ENCODE results near the gene SEC63. TPM values are rescaled to one million over a fixed set of nuclear protein-coding genes. Genes with fewer than 3 reads are reported as not detected.
"Not testable (repeated sequence)": the region's sequence is repeated elsewhere in the genome, so short reads cannot be mapped to it uniquely, and the experiment has no call there.

The SEC63 gene
- polyA plus RNA-seq, 3 donors = 21.8 to 37.9 (median 23.5) TPM

DNA sequence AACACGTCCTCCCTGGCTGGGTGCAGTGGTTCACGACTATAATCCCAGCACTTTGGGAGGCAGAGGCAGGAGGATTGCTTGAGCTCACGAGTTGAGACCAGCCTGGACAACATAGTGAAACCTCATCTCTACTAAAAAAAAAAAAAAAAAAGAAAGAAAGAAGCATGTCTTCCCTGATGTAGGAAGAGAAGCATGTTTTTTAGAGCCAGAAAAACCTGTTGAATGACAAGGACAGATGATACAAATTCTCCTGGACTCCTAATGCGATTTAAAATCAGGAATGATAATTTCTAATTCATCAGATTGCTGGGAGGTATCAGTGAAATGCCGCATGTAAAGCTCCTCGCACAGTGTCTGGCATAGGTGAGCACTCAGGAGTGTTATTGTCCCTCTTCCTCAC lies 23.7 kb upstream of the SEC63 start:
- WGBS, 3 donors = 85 to 90% (median 88%) methylated on average over 6 of the region's 6 CpGs
- H3K27ac ChIP-seq (ENCODE audit: low read depth, low read length) = no peak overlapping the region

DNA sequence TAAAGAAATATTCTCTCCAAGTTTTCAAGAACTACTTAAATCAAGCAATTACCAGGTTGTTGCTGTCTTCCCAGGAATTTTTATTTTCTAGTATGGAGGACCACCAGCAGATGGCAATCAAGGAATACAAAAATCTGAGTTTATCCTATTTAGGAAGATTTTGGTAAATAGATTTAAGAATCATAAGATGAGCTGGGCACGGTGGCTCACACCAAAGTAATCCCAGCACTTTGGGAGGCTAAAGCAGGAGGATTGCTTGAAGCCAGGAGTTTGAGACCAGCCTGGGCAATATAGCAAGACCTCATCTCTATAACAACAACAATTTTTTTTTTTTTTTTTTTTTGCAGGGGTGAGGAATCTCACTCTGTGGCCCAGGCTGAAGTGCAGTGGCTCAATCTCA lies 19.3 kb upstream of the SEC63 start:
- no peak overlapping the region for H3K27ac ChIP-seq (ENCODE audit: low read depth, low read length)
- WGBS, 3 donors = 30 to 33% (median 30%) methylated on average over 1 of the region's 1 CpG

DNA sequence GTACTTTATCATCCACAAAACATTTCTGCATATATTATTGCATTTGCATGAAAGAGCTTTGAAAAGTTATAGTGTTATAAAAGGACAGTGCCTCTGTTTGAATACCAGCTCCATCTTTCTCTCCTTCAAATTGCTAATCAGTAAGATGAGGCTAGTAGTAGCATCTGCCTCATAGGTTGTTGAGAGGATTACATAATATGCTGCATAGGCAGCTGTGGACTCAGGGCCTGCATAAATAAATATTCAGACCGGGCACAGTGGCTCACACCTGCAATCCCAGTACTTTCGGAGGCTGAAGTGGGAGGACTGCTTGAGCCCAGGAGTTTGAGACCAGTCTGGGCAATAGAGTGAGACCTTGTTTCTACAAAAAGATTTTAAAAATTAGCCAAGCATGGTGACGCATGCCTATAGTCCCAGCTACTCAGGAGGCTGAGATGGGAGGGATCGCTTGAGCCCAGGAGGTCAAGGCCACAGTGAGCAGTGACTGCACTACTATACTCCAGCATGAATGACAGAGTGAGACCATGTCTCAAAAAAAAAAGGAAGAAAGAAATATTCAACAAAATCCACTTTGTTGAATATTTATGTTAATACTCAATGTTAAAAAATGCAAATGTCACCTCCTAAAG lies 18.3 kb upstream of the SEC63 start:
- 83 to 96% (median 93%) methylated on average over 4 of the region's 4 CpGs for WGBS, 3 donors
- H3K27ac ChIP-seq (ENCODE audit: low read depth, low read length) = no peak overlapping the region

DNA sequence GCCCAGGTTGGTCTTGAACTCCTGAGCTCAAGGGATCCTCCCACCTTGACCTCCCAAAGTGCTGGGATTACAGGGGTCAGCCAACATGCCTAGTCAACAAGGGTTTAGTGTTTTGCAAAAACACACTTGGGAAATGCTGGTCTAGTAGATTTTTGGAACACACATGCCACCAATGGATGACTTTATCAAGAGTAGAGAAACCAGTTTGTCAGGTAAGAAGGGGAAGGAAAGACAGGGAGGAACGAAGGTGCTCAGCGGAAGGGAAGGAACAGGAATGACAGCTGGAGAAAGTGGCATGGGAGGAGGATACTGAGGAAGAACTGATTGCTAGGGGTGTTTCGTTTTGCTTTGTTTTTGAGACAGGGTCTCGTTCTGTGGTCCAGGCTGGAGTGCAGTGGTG lies 15.6 kb upstream of the SEC63 start:
- no peak overlapping the region for H3K27ac ChIP-seq (ENCODE audit: low read depth, low read length)

DNA sequence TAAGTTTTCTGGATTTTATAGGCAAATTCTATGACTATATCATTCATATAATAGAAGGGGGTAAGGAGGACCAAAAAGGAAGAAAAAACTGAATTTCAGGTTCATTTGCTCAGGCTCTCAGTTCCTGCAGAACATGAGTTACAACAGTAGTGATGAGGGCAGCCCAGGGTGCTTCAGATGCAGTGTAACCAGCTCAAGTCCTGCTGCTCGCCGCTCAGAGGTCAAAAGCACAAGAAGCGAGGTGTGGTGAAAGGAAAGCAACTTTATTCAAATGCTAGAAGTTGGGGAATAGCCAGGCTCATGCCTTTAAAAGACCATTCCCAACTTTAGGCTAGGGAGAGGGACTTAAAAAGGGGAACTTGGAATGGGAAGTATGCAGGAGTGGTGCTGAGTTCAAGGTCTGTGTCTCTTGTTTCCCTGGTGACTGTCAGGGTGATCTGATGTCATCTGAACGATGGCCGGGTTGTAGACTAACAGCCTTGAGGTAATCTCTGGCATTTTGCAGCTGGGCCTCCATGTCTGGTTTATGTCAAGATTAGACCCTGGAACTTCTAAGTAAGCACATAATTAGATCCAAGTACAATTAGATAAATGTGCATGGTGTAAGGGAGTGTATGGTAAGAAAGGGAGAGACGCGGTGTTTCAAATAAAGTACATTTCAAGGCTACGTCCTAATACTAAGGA lies 14.5 kb upstream of the SEC63 start:
- H3K27ac ChIP-seq (ENCODE audit: low read depth, low read length) = no peak overlapping the region
- WGBS, 3 donors = 61 to 70% (median 64%) methylated on average over 8 of the region's 8 CpGs

More for the DNA sequence above, 15.6 kb upstream of the SEC63 start:
- WGBS, 3 donors = 56 to 89% (median 86%) methylated on average over 4 of the region's 4 CpGs

DNA sequence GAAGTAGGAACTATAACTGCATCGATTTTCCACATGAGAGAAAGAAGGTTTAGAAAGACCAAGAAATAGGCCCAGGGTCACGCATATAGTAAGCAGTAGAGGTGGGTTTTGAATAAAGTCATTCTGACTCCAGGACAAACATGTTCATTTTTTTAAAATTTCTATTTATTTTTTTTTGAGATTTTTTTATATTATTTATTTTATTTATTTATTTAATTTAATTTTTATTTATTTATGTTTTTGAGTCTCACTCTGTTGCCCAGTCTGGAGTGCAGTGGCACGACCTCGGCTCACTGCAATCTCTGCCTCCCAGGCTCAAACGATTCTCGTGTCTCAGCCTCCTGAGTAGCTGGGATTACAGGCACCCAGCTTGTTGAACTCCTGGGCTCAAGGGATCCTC lies 13.2 kb upstream of the SEC63 start:
- no peak overlapping the region for H3K27ac ChIP-seq (ENCODE audit: low read depth, low read length)
- WGBS, 3 donors = 92 to 94% (median 94%) methylated on average over 6 of the region's 6 CpGs

DNA sequence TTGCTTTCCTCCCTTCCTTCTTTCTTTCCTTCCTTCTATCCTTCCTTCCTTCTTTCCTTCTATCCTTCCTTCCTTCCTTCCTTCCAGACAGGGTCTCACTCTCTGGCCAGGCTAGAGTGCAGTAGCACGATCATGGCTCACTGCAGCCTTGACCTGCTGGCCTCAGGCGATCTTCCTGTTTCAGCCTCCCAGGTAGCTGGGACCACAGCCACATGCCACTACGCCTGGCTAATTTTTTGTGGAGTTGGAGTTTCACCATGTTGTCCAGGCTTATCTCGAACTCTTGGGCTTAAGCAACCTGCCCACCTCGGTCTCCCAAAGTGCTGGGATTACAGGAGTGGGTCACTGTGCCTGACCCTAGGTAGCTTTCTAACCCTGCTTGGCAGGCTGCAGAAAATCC lies 12.2 kb upstream of the SEC63 start:
- WGBS, 3 donors = 86 to 89% (median 86%) methylated on average over 5 of the region's 5 CpGs
- H3K27ac ChIP-seq (ENCODE audit: low read depth, low read length) = no peak overlapping the region

DNA sequence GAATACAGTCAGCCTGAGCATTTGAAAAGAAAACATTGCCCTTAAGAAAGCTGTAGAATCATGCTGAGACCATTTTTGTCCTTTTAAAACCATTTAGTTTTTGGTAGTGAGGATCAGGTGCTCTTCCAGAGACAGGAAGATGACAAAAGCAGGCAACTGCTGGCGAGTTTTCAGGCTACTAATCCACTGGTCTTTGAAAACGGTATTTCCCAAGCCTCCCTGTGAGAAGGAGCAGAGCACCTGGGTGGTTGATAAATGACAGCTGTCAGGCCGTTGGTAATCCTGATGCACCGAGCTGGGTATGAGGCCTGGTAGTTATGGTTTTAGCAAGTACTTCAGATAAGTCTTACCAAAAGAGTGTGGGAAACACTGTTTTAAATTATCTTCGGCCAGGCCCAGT lies 10.1 kb upstream of the SEC63 start:
- no peak overlapping the region for H3K27ac ChIP-seq (ENCODE audit: low read depth, low read length)
- WGBS, 3 donors = 77 to 78% (median 78%) methylated on average over 5 of the region's 5 CpGs

DNA sequence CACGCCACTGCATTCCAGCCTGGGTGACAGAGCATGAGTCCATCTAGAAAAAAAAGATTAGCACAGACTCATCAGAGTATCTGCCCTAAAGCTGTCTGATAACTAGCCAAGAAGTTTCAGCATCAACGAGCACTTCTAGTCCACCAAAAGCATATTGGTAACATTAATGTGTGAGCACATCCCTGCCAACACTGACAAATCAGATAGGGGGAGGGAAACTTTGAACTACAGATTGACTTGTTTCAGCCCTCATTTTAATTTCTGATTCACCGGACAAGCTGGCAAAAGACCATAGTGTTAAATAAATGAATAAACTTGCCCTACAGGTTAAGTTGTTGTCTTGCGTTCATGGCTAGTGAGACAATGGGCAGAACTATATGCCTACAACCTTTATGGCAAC lies 7.7 kb upstream of the SEC63 start:
- H3K27ac ChIP-seq (ENCODE audit: low read depth, low read length) = no peak overlapping the region
- WGBS, 3 donors = 80 to 88% (median 81%) methylated on average over 4 of the region's 4 CpGs

DNA sequence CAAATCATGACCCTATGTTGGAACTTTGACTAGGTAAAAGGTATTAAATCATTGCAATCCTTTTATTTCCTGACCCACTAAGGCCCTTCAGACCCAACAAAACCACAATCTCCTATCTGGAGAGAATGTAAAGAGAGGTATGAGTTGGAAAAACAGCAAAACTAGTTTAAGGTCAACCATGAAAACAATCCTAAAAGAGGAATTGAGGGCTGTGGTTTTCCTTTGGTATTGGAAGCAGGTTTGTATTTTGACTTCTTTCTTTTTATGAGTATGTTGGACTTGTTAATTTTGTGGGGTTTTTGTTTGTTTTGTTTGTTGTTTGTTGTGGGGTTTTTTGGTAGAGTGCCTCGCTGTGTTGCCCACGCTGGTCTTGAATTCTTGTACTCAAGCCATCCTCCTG lies 4.7 kb upstream of the SEC63 start:
- 68 to 92% (median 86%) methylated on average over 2 of the region's 2 CpGs for WGBS, 3 donors
- no peak overlapping the region for H3K27ac ChIP-seq (ENCODE audit: low read depth, low read length)

DNA sequence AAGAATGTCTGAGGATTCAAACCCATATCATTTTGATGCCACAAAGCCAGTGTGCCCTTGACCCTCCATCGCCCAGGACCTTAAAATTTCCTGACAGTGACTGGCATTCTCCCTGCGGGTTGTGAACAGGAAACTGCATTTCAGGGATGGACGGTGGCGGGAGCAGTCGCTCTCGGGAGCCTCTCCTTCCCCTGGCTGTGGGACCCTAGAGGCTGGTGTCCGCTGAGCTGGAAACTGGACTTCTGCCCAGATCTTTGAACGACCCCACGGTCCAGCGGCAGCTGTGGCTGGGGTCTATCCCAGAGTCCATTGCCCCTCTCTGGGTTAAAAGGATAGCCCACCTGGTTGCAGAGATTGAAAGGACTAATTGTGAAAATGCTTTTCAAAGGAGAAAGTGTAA lies 1.4 kb upstream of the SEC63 start:
- WGBS, 3 donors = 50 to 60% (median 52%) methylated on average over 10 of the region's 10 CpGs
- H3K27ac ChIP-seq (ENCODE audit: low read depth, low read length) = no peak overlapping the region

DNA sequence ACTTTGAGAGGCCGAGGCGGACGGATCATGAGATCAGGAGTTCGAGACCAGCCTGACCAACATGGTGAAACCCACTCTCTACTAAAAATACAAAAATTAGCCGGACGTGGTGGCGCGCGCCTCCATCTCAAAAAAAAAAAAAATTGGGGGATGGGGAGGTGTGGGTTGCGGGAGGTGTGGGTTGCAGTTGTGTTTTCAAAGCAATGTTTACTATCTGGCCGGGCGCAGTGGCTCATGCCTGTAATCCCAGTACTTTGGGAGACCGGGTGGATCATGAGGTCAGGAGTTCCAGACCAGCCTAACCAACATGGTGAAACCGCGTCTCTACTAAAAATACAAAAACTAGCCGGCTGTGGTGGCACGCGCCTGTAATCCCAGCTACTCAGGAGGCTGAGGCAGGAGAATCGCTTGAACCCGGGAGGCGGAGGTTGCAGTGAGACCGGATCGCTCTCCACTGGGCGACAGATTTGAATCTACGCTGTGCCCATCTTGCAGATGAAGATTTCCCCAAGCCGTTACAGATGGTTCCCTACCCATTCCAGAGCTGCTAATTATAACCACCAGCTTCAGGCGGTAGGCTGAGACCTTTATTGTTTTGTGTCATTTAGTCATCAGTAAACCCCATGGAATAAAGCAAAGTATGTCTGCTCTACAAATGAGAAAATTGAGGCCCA lies 818 bp upstream of the SEC63 start:
- H3K27ac ChIP-seq (ENCODE audit: low read depth, low read length) = not testable (repeated sequence)
- WGBS, 3 donors = 72 to 79% (median 78%) methylated on average over 27 of the region's 27 CpGs

DNA sequence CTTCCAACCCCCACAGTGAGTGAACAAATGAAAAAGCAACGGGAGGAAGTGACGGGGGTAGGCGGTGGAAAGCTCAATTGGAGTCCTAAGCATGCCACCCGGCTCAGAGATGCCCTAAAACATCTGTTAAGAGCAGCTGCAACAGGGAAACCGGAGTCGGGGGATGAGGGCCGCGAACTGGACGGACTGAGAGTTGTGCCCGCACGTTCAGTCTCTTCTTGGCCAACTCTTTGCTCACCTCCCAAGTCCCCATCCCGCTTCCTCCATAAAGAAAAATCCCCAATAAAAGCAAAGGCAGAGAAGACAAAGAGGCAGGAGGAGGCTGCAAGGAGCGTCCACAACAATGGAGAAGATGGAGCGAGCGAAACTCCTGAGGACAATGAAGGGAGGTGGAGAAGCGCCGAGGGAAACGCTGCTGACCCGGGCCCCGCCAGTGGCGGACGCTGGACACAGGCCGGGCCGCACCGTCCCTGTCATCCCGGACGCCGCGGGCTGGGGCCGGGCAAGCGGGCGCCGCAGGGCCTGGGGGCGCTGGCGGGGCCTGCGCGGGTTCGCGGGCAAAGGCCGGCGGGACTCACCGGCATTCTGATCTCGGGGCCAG lies 600 bp downstream of the SEC63 start:
- 0% methylated on average over 41 to 43 of the region's 43 CpGs for WGBS, 3 donors
- peak overlapping the region; percentile 90 for H3K27ac ChIP-seq (ENCODE audit: low read depth, low read length)

DNA sequence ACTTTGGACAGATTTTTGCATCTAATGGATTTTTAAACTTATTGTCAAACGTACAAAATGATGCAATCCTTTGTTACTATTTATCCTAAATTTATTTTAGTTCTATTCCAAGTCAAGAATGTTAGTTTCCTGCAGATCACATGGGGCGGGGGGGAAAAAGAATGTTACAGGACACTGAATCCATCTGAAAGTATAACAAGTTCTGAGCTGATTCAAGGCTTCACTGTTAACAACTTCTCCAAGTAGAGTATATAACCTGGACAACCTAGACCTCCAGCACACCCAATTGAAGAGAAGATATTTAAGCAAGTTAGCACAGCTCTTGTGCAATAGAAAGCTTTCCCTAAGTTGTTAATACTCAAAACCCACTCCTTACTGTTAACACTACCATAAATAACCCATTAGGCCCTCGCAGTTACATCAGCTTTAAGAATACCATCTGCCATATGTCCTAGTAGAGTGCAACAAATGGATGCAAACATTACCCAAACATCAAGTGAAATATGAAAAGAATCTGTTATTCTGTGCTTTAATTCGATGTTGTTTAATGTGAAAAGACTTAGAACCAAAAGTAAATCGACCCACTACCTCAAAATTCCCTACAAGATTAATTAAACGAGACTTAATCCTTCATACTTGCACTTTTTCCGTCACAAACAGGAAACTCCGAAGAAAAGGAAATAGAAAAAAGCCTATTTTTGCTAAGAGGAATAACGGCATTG lies 1.3 kb downstream of the SEC63 start:
- no peak overlapping the region for H3K27ac ChIP-seq (ENCODE audit: low read depth, low read length)
- WGBS, 3 donors = 2 to 3% (median 3%) methylated on average over 9 of the region's 9 CpGs

DNA sequence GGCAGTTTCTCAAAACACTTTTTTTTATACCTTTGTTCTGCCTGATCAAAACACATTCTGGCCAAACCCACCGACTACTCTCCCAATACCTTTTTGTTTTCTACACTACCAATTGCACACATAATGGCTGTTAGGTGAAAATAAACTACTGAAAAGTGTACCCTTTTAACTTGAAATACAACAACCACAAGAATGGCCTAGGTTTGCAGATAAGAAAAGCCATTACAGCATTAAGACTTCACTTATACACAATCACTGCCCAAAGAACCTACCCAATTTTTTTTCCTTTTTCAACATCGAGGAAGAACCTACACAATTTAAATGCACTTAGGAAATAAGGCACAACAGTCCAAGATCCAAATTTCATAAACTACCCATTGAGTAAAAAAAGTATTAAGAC lies 1.8 kb downstream of the SEC63 start:
- 20 to 36% (median 34%) methylated on average over 2 of the region's 2 CpGs for WGBS, 3 donors
- H3K27ac ChIP-seq (ENCODE audit: low read depth, low read length) = no peak overlapping the region

DNA sequence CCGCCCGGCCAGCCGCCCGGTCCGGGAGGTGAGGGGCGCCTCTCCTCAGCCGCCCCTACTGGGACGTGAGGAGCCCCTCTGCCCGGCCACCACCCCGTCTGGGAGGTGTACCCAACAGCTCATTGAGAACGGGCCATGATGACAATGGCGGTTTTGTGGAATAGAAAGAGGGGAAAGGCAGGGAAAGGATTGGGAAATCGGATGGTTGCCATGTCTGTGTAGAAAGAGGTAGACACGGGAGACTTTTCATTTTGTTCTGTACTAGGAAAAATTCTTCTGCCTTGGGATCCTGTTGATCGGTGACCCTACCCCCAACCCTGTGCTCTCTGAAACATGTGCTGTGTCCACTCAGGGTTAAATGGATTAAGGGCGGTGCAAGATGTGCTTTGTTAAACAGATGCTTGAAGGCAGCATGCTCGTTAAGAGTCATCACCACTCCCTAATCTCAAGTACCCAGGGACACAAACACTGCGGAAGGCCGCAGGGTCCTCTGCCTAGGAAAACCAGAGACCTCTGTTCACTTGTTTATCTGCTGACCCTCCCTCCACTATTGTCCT lies 4.1 kb downstream of the SEC63 start:
- H3K27ac ChIP-seq (ENCODE audit: low read depth, low read length) = not testable (repeated sequence)
- 80 to 90% (median 87%) methylated on average over 10 to 17 of the region's 19 CpGs for WGBS, 3 donors

DNA sequence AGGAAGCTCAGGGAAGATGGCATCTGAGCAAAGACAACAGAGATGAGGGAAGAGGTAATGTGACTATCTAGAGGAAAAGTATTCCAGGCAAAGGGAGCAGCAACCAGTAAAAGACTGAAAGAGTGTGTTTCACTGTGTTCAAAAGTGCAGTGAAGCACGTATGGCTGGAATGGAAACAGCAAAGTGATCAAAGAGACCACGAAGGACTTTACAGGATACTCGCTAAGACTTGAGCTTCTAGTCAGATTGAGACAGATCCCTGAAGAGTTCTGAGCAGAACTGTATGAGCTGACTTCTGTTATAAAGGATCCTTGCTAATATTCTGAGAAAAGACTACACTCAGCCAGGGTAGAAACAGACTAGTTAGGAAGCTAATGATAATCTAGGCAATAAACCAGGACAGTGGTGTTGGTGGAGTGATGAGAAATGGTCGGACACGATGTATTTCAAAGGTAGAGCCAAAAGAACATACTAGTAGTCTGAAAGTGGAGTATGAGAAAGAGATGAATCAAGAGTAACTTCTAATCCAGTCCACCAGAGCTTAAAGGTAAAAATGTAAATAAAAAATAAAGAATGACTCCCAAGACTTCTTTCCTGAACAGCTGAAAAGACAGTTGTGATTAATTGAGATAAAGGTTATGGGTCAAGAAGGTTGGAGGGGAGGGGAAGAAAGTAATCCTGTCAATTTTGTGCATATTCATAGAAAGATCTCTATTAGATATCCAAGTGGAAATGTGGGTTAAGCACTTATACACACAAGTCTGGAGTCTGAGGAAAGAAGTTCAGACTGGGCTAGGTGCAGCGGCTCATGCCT lies 14.2 kb downstream of the SEC63 start:
- 62 to 85% (median 85%) methylated on average over 6 of the region's 6 CpGs for WGBS, 3 donors
- no peak overlapping the region for H3K27ac ChIP-seq (ENCODE audit: low read depth, low read length)

DNA sequence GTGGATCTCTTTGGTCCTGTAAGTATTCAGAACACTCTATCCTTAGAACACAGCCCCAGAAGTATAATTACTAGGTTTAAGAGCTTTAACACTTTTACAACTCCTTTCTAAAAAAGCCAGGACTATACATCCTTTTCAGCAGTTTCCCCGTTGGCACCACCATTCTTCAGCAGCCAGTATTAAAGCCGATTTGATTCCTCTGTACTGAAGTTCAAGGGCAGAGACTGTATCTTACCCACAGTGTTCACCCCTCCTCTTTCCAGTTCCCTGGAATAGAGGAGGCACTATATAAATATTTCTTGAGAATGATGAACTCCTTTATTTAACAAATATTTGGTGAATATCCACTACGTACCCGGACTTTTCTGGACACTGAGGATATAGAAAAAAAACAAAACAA lies 15.9 kb downstream of the SEC63 start:
- WGBS, 3 donors = 34 to 75% (median 69%) methylated on average over 4 of the region's 4 CpGs
- no peak overlapping the region for H3K27ac ChIP-seq (ENCODE audit: low read depth, low read length)
